Neural crest cell (in vitro differentiated cells): ENCODE measurements around the gene PEX16. TPM values are rescaled to one million over a fixed set of nuclear protein-coding genes. Genes with fewer than 3 reads are reported as not detected.

ENCODE experiments used
- DNase-seq: peaks from one replicate; pipeline ENCODE4 v3.0.0; 2021; ENCODE audit warnings: low read depth, mixed read lengths, low spot score
- H3K27ac Mint-ChIP-seq: one replicate; pipeline ENCODE4 v1.8.0; 2021; ENCODE audit warnings: mild to moderate bottlenecking, mixed read lengths; ENCODE audit not compliant: unreplicated experiment
- H3K27me3 Mint-ChIP-seq: 2 replicates; pipeline ENCODE4 v1.8.0; 2021; ENCODE audit warnings: low read depth, mild to moderate bottlenecking, mixed read lengths
- H3K36me3 Mint-ChIP-seq: 2 replicates; pipeline ENCODE4 v1.8.0; 2021; ENCODE audit warnings: low read depth, mild to moderate bottlenecking, mixed read lengths
- H3K4me1 Mint-ChIP-seq: 2 replicates; pipeline ENCODE4 v1.8.0; 2021; ENCODE audit warnings: mixed read lengths
- H3K4me3 Mint-ChIP-seq: one replicate; pipeline ENCODE4 v1.8.0; 2021; ENCODE audit warnings: mild to moderate bottlenecking, mixed read lengths
- H3K9me3 Mint-ChIP-seq: 2 replicates; pipeline ENCODE4 v1.8.0; 2021; ENCODE audit warnings: mixed read lengths
- total RNA-seq: library from RNA; stranded (reverse); gene quantifications from 2 replicates; pipeline ENCODE4 v1.2.1, GENCODE V29; 2021
- TF ChIP-seq, protein P1 (sequence below): fragments of 200-600 bp; sonication (generic); conservative IDR thresholded peaks from 2 replicates; pipeline ENCODE4 v1.5.0; 2021; ENCODE audit warnings: antibody characterized with exemption, mild to moderate bottlenecking

The PEX16 gene
- total RNA-seq, 1 donor from 2014 or later: 29.6 TPM

DNA sequence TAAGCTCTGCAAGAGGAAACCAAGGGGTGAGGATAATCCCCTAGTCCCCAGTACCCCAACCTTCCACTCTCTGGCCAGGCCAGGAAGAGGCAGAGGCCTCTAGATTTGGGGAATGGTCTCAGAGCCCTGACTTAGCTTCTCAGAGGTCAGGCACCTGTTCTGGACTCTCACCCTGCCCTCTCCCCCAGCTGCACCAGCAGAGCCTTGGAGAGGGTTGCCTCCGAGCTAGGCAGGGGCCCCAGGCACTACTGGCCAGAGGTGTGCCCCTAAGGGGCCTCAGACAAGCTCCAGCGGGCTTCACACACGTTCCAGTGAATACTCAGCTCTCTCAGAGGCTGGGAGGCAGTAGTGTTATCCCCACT is 18.6 kb downstream of the PEX16 start:
- no peaks in the 10 kb centered on the region for H3K27me3 Mint-ChIP-seq
- H3K4me1 Mint-ChIP-seq: peaks cover 22% of the 10 kb centered on the region
- H3K9me3 Mint-ChIP-seq: no peaks in the 10 kb centered on the region
- no peak for DNase-seq
- TF ChIP-seq, protein P1, sequence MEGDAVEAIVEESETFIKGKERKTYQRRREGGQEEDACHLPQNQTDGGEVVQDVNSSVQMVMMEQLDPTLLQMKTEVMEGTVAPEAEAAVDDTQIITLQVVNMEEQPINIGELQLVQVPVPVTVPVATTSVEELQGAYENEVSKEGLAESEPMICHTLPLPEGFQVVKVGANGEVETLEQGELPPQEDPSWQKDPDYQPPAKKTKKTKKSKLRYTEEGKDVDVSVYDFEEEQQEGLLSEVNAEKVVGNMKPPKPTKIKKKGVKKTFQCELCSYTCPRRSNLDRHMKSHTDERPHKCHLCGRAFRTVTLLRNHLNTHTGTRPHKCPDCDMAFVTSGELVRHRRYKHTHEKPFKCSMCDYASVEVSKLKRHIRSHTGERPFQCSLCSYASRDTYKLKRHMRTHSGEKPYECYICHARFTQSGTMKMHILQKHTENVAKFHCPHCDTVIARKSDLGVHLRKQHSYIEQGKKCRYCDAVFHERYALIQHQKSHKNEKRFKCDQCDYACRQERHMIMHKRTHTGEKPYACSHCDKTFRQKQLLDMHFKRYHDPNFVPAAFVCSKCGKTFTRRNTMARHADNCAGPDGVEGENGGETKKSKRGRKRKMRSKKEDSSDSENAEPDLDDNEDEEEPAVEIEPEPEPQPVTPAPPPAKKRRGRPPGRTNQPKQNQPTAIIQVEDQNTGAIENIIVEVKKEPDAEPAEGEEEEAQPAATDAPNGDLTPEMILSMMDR: no peak
- peak overlapping the region; percentile 88 for H3K4me3 Mint-ChIP-seq
- H3K36me3 Mint-ChIP-seq: no peaks in the 10 kb centered on the region
- H3K27ac Mint-ChIP-seq: peak overlapping the region; percentile 43

DNA sequence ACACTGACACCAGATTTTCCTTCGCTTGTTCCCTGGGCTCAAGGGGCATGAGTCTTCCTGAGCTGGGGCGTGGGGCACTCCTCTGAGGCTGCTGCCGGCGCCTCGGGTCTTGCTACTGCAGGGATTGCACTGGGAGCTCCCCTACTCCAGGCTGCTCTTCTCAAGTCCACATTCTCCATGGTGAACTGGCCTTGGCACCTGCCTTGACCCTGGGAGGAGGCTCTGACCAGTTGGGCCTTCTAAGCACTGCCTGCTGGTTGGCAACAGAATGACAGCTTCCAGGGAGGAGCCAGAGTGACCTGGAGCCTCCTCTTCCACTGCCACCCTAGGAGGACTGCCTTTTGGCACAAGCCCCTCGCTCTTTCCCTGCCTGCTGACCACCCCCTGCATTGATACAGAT is 20.1 kb downstream of the PEX16 start:
- Mint-ChIP-seq H3K27me3 (no peaks in the 10 kb centered on the region), H3K36me3 (no peaks in the 10 kb centered on the region), H3K27ac (no peak overlapping the region), H3K4me1 (peaks cover 30% of the 10 kb centered on the region), H3K9me3 (no peaks in the 10 kb centered on the region), H3K4me3 (peak overlapping the region; percentile 47)
- TF ChIP-seq, protein P1: no peak
- DNase-seq: no peak

DNA sequence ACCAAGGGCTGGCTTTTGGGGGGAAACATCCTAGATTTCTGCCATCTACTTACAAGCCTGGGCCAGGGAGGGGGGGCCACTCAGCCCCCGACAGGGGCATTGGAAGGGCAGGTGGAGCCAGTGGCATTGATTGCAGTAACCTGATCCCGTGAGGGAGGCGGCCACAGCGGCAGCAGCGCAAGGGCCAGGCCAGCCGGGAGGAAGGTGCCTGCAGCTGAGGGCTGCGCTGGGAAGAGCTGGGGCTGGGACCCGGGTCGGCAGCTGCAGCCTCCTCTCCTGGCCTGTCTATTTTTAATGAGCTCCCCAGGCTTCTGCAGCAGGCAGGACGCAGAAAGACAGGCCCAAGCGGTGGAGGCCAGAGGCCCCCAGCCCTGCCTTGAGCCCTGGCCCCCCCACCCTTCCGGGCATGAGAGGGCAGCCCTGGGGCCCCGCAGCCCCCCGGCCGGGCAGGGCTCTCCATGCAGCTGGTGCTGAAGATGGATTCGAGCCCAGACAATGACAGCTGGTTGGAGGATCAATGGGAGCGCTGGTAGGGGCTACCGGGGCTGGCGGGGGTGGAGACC is 21.2 kb downstream of the PEX16 start:
- H3K36me3 Mint-ChIP-seq: no peaks in the 10 kb centered on the region
- H3K4me3 Mint-ChIP-seq: no peak overlapping the region
- TF ChIP-seq, protein P1: no peak
- DNase-seq: no peak
- H3K9me3 Mint-ChIP-seq: no peaks in the 10 kb centered on the region
- H3K4me1 Mint-ChIP-seq: peaks cover 24% of the 10 kb centered on the region
- H3K27me3 Mint-ChIP-seq: no peaks in the 10 kb centered on the region
- H3K27ac Mint-ChIP-seq: no peak overlapping the region

DNA sequence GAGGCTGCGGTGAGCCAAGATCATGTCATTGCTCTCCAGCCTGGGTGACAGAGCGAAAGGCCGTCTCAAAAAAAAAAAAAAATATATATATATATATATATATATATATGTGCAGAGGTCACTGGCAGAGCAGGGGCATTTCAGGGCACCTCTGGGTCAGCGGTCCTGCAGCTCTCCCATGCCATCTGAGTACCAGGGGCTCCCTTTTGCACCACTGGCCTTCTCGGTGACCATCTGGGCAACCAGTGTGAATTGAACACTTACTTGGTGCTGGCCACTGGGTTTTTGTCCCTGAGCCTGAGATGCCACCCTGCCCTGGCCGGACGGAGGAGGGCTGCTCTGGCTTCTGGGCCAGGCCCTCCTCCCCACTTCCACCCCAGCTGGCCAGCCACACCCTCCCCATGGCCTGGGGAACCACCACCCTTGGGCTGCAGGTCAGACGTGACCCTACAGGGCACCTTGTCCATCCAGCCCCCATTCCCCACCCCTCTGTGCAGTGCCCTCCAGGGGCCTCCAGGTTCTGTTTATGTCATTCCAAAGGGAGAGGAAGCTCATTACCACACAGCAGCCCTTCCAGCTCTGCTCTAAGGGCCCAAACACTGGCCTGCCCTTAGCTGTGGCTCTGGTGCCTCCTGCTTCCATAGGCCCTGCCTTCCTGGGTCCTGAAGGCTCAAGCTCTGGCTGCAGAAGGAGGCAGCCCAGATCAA is 22.0 kb downstream of the PEX16 start:
- no peak overlapping the region for H3K27ac Mint-ChIP-seq
- H3K4me3 Mint-ChIP-seq: no peak overlapping the region
- H3K9me3 Mint-ChIP-seq: no peaks in the 10 kb centered on the region
- no peaks in the 10 kb centered on the region for H3K27me3 Mint-ChIP-seq
- H3K36me3 Mint-ChIP-seq: no peaks in the 10 kb centered on the region
- TF ChIP-seq, protein P1: no peak
- DNase-seq: no peak
- peaks cover 16% of the 10 kb centered on the region for H3K4me1 Mint-ChIP-seq

DNA sequence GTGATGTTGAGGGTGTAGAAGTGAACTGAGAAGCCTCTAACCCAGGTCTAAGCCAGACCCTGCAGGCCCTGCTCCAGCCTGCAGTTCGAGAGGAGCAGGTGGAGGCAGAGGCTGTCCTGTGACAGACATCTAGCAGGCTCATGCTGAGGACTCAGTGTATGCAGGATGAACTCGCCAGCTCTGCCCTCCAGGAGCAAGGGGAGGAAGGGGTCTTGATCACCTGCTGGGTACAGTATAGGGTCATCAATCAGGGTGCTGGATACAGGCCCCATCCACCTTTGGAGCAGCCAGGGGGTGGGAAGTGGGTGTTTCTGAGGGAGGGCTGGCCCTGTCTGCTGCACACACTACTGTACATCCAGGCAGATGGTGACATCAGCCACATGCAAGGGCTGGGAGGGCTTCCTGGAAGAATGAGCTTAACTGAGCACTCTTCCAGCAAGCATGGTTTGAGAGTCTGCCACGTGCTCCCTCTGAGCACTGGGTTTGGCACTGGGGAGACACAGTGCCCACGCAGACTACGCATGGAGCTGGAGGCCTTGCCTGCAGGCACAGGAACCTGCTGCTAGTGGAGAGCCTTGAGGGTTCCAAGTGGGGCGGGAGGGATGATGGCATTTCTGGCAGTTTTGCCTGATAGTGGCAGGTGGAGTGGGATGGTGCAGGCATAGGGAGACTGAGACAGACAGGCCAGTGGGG is 23.0 kb downstream of the PEX16 start:
- Mint-ChIP-seq H3K9me3 (no peaks in the 10 kb centered on the region), H3K27me3 (no peaks in the 10 kb centered on the region), H3K4me1 (peaks cover 12% of the 10 kb centered on the region), H3K36me3 (no peaks in the 10 kb centered on the region), H3K27ac (no peak overlapping the region), H3K4me3 (no peak overlapping the region)
- DNase-seq: no peak
- TF ChIP-seq, protein P1: no peak
